Daoy (cell line): ENCODE results near the gene GPC6. TPM values are rescaled to one million over a fixed set of nuclear protein-coding genes. Genes with fewer than 3 reads are reported as not detected.

Source experiments
- DNase-seq: peaks from one replicate; pipeline ENCODE4 v3.0.0-alpha.2; 2015; ENCODE audit warnings: low read depth
- total RNA-seq: library from RNA; depleted of rRNA; stranded (reverse); fragments of >200 nt; shearing (Covaris generic); gene quantifications from 2 replicates; pipeline ENCODE4 v1.2.3, GENCODE V29; 2014

The GPC6 gene
- total RNA-seq, 1 experiment from 2014 or later: 1.1 TPM

- DNase-seq: no peak
Observed at GRCh38 chr13:93732186-93732585, 505.6 kb downstream of the GPC6 start.

GRCh38 chr13:93736081-93736480 is 509.5 kb downstream of the GPC6 start:
- no peak for DNase-seq

- DNase-seq: no peak
Observed at GRCh38 chr13:93736909-93737308, 510.3 kb downstream of the GPC6 start.

GRCh38 chr13:93740334-93740733 is 513.7 kb downstream of the GPC6 start:
- no peak for DNase-seq

- no peak for DNase-seq
Observed at GRCh38 chr13:93744033-93744432, 517.4 kb downstream of the GPC6 start.

GRCh38 chr13:93744886-93745285 is 518.3 kb downstream of the GPC6 start:
- DNase-seq: no peak

GRCh38 chr13:93745884-93746283 is 519.3 kb downstream of the GPC6 start:
- no peak for DNase-seq

- DNase-seq: no peak
Observed at GRCh38 chr13:93746589-93746988, 520.0 kb downstream of the GPC6 start.

GRCh38 chr13:93750676-93751075 is 524.1 kb downstream of the GPC6 start:
- no peak for DNase-seq

- no peak for DNase-seq
Observed at GRCh38 chr13:93751117-93751516, 524.5 kb downstream of the GPC6 start.

GRCh38 chr13:93752541-93752940 is 525.9 kb downstream of the GPC6 start:
- DNase-seq: no peak

GRCh38 chr13:93753639-93754038 is 527.0 kb downstream of the GPC6 start:
- DNase-seq: no peak

- DNase-seq: no peak
Observed at GRCh38 chr13:93755341-93755740, 528.7 kb downstream of the GPC6 start.

GRCh38 chr13:93758575-93758974 is 532.0 kb downstream of the GPC6 start:
- no peak for DNase-seq

GRCh38 chr13:93762708-93763426 is 536.3 kb downstream of the GPC6 start:
- no peak for DNase-seq

GRCh38 chr13:93765062-93765461 is 538.5 kb downstream of the GPC6 start:
- DNase-seq: no peak

- no peak for DNase-seq
Observed at GRCh38 chr13:93765811-93766210, 539.2 kb downstream of the GPC6 start.

GRCh38 chr13:93766719-93767118 is 540.1 kb downstream of the GPC6 start:
- DNase-seq: no peak

GRCh38 chr13:93767180-93767916 is 540.7 kb downstream of the GPC6 start:
- no peak for DNase-seq

- DNase-seq: no peak
Observed at GRCh38 chr13:93767917-93768409, 541.4 kb downstream of the GPC6 start.

- DNase-seq: no peak
Observed at GRCh38 chr13:93769101-93769500, 542.5 kb downstream of the GPC6 start.

- no peak for DNase-seq
Observed at GRCh38 chr13:93769607-93770006, 543.0 kb downstream of the GPC6 start.

GRCh38 chr13:93771227-93771626 is 544.6 kb downstream of the GPC6 start:
- DNase-seq: no peak
